ENCODE results near the gene SWT1.

DNA sequence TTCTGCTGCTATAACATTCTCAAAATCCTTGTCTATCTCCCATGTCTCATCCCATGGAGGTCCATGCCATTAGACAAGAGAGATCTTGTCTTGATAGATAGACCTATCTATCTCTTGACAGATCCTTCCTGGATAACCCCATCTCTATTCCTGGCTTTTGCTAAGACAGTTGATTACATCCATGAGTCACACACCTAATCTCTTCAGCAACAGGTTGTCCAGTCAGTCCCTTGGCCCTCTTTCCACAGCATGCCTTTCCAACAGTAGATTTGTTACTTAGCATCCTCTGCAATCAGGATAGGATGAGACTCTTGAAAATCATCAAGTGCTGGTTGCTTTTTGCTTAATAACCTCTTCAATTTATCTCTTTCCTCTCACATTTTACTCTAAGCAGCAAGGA lies 46.8 kb upstream of the SWT1 start:
- TF ChIP-seq, protein P1, sequence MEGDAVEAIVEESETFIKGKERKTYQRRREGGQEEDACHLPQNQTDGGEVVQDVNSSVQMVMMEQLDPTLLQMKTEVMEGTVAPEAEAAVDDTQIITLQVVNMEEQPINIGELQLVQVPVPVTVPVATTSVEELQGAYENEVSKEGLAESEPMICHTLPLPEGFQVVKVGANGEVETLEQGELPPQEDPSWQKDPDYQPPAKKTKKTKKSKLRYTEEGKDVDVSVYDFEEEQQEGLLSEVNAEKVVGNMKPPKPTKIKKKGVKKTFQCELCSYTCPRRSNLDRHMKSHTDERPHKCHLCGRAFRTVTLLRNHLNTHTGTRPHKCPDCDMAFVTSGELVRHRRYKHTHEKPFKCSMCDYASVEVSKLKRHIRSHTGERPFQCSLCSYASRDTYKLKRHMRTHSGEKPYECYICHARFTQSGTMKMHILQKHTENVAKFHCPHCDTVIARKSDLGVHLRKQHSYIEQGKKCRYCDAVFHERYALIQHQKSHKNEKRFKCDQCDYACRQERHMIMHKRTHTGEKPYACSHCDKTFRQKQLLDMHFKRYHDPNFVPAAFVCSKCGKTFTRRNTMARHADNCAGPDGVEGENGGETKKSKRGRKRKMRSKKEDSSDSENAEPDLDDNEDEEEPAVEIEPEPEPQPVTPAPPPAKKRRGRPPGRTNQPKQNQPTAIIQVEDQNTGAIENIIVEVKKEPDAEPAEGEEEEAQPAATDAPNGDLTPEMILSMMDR (conservative IDR thresholded peaks at IDR 0.05; ENCODE audit: low read length): no peak
- no peak for TF ChIP-seq EZH2phosphoT487 (IDR thresholded peaks at IDR 0.05; ENCODE audit: borderline replicate concordance)

Measured in Loucy (cell line).